Measurements from ENCODE around the gene MBD3L2B.

- no peak for TF ChIP-seq CTCF (IDR thresholded peaks at IDR 0.05)
- no peak for TF ChIP-seq EZH2 (IDR thresholded peaks at IDR 0.05; ENCODE audit: borderline replicate concordance, insufficient read depth, low read depth, low read length, poor library complexity, severe bottlenecking)
These were observed 33.4 kb downstream of the MBD3L2B start for GRCh38 chr19:6987850-6988249.

Measured in B cell (primary cell).